ENCODE data around the gene ATXN7L2.

GRCh38 chr1:109487261-109487660 lies 3.6 kb downstream of the ATXN7L2 start:
- TF ChIP-seq CTCF (IDR thresholded peaks at IDR 0.05; ENCODE audit: low read depth, low read length, missing input control) (no peak), GABPA (IDR thresholded peaks at IDR 0.05 in 1 of 2, conservative IDR thresholded peaks at IDR 0.05 in 1 of 2) (no peak), HNF4A (conservative IDR thresholded peaks at IDR 0.05) (no peak), JUND (IDR thresholded peaks at IDR 0.05) (no peak), EGR1 (IDR thresholded peaks at IDR 0.05; ENCODE audit: low read depth in 2 of 2) (no peak), SP1 (IDR thresholded peaks at IDR 0.05) (no peak), YY1 (IDR thresholded peaks at IDR 0.05) (no peak), RXRA (IDR thresholded peaks at IDR 0.05) (no peak), RAD21 (IDR thresholded peaks at IDR 0.05) (no peak), ATF3 (IDR thresholded peaks at IDR 0.05) (no peak), MAX (IDR thresholded peaks at IDR 0.05) (no peak)
- TF ChIP-seq, protein P1, sequence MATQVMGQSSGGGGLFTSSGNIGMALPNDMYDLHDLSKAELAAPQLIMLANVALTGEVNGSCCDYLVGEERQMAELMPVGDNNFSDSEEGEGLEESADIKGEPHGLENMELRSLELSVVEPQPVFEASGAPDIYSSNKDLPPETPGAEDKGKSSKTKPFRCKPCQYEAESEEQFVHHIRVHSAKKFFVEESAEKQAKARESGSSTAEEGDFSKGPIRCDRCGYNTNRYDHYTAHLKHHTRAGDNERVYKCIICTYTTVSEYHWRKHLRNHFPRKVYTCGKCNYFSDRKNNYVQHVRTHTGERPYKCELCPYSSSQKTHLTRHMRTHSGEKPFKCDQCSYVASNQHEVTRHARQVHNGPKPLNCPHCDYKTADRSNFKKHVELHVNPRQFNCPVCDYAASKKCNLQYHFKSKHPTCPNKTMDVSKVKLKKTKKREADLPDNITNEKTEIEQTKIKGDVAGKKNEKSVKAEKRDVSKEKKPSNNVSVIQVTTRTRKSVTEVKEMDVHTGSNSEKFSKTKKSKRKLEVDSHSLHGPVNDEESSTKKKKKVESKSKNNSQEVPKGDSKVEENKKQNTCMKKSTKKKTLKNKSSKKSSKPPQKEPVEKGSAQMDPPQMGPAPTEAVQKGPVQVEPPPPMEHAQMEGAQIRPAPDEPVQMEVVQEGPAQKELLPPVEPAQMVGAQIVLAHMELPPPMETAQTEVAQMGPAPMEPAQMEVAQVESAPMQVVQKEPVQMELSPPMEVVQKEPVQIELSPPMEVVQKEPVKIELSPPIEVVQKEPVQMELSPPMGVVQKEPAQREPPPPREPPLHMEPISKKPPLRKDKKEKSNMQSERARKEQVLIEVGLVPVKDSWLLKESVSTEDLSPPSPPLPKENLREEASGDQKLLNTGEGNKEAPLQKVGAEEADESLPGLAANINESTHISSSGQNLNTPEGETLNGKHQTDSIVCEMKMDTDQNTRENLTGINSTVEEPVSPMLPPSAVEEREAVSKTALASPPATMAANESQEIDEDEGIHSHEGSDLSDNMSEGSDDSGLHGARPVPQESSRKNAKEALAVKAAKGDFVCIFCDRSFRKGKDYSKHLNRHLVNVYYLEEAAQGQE (IDR thresholded peaks at IDR 0.05) = no peak

All from liver (tissue), 3 donors.